Testis (tissue), 3 donors: ENCODE results near the gene MAGI2. TPM values are rescaled to one million over a fixed set of nuclear protein-coding genes. Genes with fewer than 3 reads are reported as not detected.

Experiments used
- DNase-seq: peaks from one replicate; pipeline ENCODE4 v3.0.0-alpha.2; 2019
- H3K27ac ChIP-seq, 2 donors: fragments of 200-600 bp; sonication (generic); one replicate each; pipeline ENCODE4 v1.5.1; 2019
- H3K27me3 ChIP-seq: fragments of 200-600 bp; sonication (generic); one replicate; pipeline ENCODE4 v1.5.1; 2019
- H3K36me3 ChIP-seq: fragments of 200-600 bp; sonication (generic); one replicate; pipeline ENCODE4 v1.5.1; 2017; ENCODE audit warnings: low read depth; ENCODE audit errors: missing control alignments
- H3K4me1 ChIP-seq: fragments of 200-600 bp; sonication (generic); one replicate; pipeline ENCODE4 v1.5.1; 2019
- H3K4me3 ChIP-seq, 2 donors: fragments of 200-600 bp; sonication (generic); one replicate each; pipeline ENCODE4 v1.5.1; 2017 to 2019
- H3K9me3 ChIP-seq: fragments of 200-600 bp; sonication (generic); one replicate; pipeline ENCODE4 v1.5.1; 2017
- CTCF ChIP-seq, 3 experiments: fragments of 450-650 bp in 2 of 3; fragments of 200-600 bp in 1 of 3; sonication (generic) in 1 of 3; IDR thresholded peaks; one replicate each; pipeline ENCODE4 v1.5.1; 2016 to 2019; ENCODE audit warnings: antibody characterized with exemption in 3 of 3, mild to moderate bottlenecking in 2 of 3, moderate library complexity in 1 of 3
- POLR2A ChIP-seq: fragments of 450-650 bp; IDR thresholded peaks from one replicate; pipeline ENCODE4 v1.6.1; 2017; ENCODE audit warnings: antibody characterized with exemption, mild to moderate bottlenecking, moderate library complexity
- WGBS, 2 donors: methylation state at CpG; one replicate each; pipeline ENCODE4 v1.1.5; 2018; 5-methylcytosine and 5-hydroxymethylcytosine counted together
- intact Hi-C: fragments of 100-400 bp; cut with DNase I; formaldehyde crosslinking; loops from one replicate; pipeline ENCODE4 v1.15.1; 2023; ENCODE audit warnings: low total_unique reads
- polyA plus RNA-seq: library from polyadenylated mRNA; stranded (reverse); fragments of 350-450 nt; fragmentation: Illumina TruSeq; extraction: RNeasy Lipid Tissue Mini Kit (QIAGEN cat#74804); gene quantifications from one replicate; pipeline ENCODE4 v1.2.3, GENCODE V29; 2014; ENCODE audit warnings: low read depth, low replicate concordance; ENCODE audit not compliant: insufficient read depth
- total RNA-seq, 2 donors: library from RNA; depleted of rRNA; stranded (reverse); fragments of >200 nt; gene quantifications; one replicate each; pipeline ENCODE4 v1.2.3, GENCODE V29; 2016

The MAGI2 gene
- total and polyA plus RNA-seq, 3 donors from 2014 or later = 11.2 to 13.1 (median 12.4) TPM

DNA sequence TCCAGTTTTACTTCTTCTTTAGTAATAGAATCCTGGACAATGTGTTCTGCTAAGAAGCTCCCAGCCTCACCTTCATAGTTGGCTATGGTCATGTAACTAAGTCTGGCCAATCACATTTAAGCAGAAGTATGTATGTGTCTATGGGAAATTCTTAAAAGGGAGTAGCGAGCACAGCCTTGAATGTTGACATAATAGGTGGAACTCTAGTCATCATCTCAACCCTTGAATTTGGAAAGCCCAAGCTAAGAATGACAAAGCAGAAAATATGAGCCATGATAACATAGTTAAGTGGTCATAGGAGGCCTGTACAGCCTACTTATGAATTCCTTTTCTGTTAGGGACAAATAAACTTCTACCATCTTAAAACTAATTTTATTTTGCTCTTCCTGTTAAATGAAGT, 134.1 kb downstream of the MAGI2 start:
- WGBS, 2 donors = 93 to 94% methylated on average over 1 of the region's 1 CpG
- H3K27ac ChIP-seq = no peak overlapping the region
- intact Hi-C loops = no loop called here
- no peaks in the 10 kb centered on the region for H3K27me3 ChIP-seq
- TF ChIP-seq CTCF (IDR thresholded peaks at IDR 0.05) = no peak
- TF ChIP-seq POLR2A = no peak
- no peaks in the 10 kb centered on the region for H3K4me1 ChIP-seq
- DNase-seq = no peak
- no peaks in the 10 kb centered on the region for H3K36me3 ChIP-seq
- H3K9me3 ChIP-seq = no peaks in the 10 kb centered on the region
- H3K4me3 ChIP-seq = no peak overlapping the region

DNA sequence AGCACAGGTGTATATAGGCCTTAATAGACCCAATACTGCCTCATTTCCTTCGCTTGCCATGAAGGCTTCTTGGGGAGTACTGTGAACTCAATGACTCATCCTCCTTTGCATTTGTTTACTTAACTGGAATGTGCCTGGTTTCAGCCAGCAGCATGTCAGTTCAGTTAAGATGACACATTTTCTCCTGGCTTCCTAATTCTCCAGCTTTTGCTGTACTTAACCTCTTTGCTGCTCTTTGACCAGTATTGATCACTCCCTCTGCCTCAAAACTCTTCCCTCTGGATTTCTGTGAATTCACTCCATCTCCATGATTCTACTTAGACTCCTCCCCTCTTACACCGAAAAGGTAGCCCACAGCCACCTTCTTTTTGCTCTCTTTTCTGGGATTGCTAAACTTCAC, 135.7 kb downstream of the MAGI2 start:
- no peaks in the 10 kb centered on the region for H3K4me1 ChIP-seq
- H3K4me3 ChIP-seq = no peak overlapping the region
- 79 to 87% methylated on average over 2 of the region's 2 CpGs for WGBS, 2 donors
- H3K36me3 ChIP-seq = no peaks in the 10 kb centered on the region
- H3K9me3 ChIP-seq = no peaks in the 10 kb centered on the region
- no peaks in the 10 kb centered on the region for H3K27me3 ChIP-seq
- DNase-seq = no peak
- TF ChIP-seq POLR2A (no peak), CTCF (IDR thresholded peaks at IDR 0.05) (no peak)
- H3K27ac ChIP-seq = no peak overlapping the region
- intact Hi-C loops = no loop called here

DNA sequence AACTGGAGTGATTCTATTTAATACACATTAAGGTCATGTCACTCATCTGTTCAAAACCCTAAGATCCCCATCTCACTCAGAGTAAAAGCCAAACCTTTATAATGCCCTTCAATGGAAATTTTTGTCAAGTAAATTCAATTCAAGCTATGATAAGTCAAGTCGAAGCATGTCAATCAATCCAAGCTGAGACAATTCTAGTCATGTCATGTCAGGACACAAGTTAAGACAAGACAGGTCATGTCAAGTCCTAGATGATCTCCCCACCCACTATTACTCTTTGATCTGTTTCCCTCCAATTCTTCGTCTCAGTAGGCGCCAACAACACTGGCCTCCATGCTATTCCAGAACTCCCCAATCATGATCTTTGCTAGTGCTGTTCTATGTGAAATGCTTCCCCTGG, 141.4 kb downstream of the MAGI2 start:
- no peak overlapping the region for H3K4me3 ChIP-seq
- no peaks in the 10 kb centered on the region for H3K4me1 ChIP-seq
- no peak for DNase-seq
- no peak for TF ChIP-seq POLR2A
- no peak for TF ChIP-seq CTCF (IDR thresholded peaks at IDR 0.05)
- no peaks in the 10 kb centered on the region for H3K27me3 ChIP-seq
- H3K36me3 ChIP-seq = no peaks in the 10 kb centered on the region
- H3K27ac ChIP-seq = no peak overlapping the region
- H3K9me3 ChIP-seq = no peaks in the 10 kb centered on the region
- WGBS, 2 donors = 93 to 98% methylated on average over 3 of the region's 3 CpGs
- intact Hi-C loops = no loop called here

DNA sequence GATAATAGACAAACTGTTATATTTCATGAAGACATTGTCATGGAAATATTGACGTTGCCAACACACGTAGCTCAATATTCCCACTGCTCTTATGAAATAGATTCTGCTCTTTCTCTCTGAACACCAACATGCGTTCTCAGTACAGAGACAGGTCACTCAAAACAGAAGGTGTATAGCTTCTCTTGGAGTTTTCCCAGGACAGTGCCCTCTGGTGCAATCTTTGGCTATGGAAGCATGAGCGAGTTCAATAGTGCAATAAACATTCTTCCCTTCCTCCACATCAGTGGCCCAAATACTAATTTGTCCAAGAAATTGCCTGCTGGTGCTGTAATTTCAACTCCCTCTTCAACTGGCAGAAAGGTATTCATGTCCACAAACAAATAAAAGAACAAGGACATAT, 145.3 kb downstream of the MAGI2 start:
- DNase-seq = no peak
- H3K36me3 ChIP-seq = no peaks in the 10 kb centered on the region
- no peaks in the 10 kb centered on the region for H3K4me1 ChIP-seq
- intact Hi-C loops = no loop called here
- H3K27me3 ChIP-seq = no peaks in the 10 kb centered on the region
- H3K9me3 ChIP-seq = no peaks in the 10 kb centered on the region
- H3K27ac ChIP-seq = no peak overlapping the region
- TF ChIP-seq POLR2A = no peak
- TF ChIP-seq CTCF (IDR thresholded peaks at IDR 0.05) = no peak
- WGBS, 2 donors = 76 to 89% methylated on average over 4 of the region's 4 CpGs
- H3K4me3 ChIP-seq = no peak overlapping the region

GRCh38 chr7:79307376-79307775, 146.1 kb downstream of the MAGI2 start:
- Histone ChIP-seq H3K4me3 (no peak overlapping the region), H3K27me3 (no peaks in the 10 kb centered on the region), H3K4me1 (no peaks in the 10 kb centered on the region), H3K27ac (no peak overlapping the region), H3K36me3 (no peaks in the 10 kb centered on the region), H3K9me3 (no peaks in the 10 kb centered on the region)
- 91 to 98% methylated on average over 3 of the region's 3 CpGs for WGBS, 2 donors
- no peak for DNase-seq
- intact Hi-C loops = no loop called here
- TF ChIP-seq CTCF (IDR thresholded peaks at IDR 0.05) = no peak
- TF ChIP-seq POLR2A = no peak
